Thoracic aorta (tissue), 2 donors: ENCODE results near the gene SETD3. TPM values are rescaled to one million over a fixed set of nuclear protein-coding genes. Genes with fewer than 3 reads are reported as not detected.

Experiments used
- ATAC-seq: fragments of 150-250 bp; one replicate; pipeline ENCODE4 v1.8.0; 2017; ENCODE audit warnings: low read depth; ENCODE audit not compliant: insufficient number of reproducible peaks, low FRiP score
- DNase-seq: peaks from one replicate; pipeline ENCODE4 v3.0.0-alpha.2; 2020; ENCODE audit warnings: low spot score
- H3K27ac ChIP-seq, 2 donors: fragments of 200-600 bp; sonication (generic); 1 replicate in 1 of 2; 2 replicates in 1 of 2; pipeline ENCODE4 v1.5.1; 2016; ENCODE audit warnings: mild to moderate bottlenecking in 2 of 2, moderate library complexity in 2 of 2
- H3K27me3 ChIP-seq: fragments of 200-600 bp; sonication (generic); replicated peaks from 2 replicates; pipeline ENCODE4 v1.6.0; 2016; ENCODE audit warnings: mild to moderate bottlenecking; ENCODE audit not compliant: insufficient read depth
- H3K36me3 ChIP-seq: fragments of 200-600 bp; sonication (generic); one replicate; pipeline ENCODE4 v1.5.1; 2016
- H3K4me1 ChIP-seq, 2 donors: fragments of 200-600 bp; sonication (generic); 1 replicate in 1 of 2; 2 replicates in 1 of 2; pipeline versions ENCODE4 v1.5.1 to v1.6.0; 2016; ENCODE audit warnings: low read depth in 2 of 2, mild to moderate bottlenecking in 1 of 2; ENCODE audit not compliant: control insufficient read depth in 1 of 2
- H3K4me3 ChIP-seq: fragments of 200-600 bp; sonication (generic); 2 replicates; pipeline ENCODE4 v1.5.1; 2016; ENCODE audit warnings: mild to moderate bottlenecking
- H3K9me3 ChIP-seq: fragments of 200-600 bp; sonication (generic); 2 replicates; pipeline ENCODE4 v1.5.1; 2016
- CTCF ChIP-seq: fragments of 200-600 bp; sonication (generic); IDR thresholded peaks from one replicate; pipeline ENCODE4 v1.5.1; 2019; ENCODE audit warnings: antibody characterized with exemption
- total RNA-seq, 2 donors: library from RNA; depleted of rRNA; stranded (reverse); fragments of >200 nt; gene quantifications; one replicate each; pipeline versions ENCODE4 v1.1.0 to v1.2.3, GENCODE V29; 2016

Gene SETD3
- total RNA-seq, 2 donors from 2014 or later: 70.8 to 76.8 TPM

DNA sequence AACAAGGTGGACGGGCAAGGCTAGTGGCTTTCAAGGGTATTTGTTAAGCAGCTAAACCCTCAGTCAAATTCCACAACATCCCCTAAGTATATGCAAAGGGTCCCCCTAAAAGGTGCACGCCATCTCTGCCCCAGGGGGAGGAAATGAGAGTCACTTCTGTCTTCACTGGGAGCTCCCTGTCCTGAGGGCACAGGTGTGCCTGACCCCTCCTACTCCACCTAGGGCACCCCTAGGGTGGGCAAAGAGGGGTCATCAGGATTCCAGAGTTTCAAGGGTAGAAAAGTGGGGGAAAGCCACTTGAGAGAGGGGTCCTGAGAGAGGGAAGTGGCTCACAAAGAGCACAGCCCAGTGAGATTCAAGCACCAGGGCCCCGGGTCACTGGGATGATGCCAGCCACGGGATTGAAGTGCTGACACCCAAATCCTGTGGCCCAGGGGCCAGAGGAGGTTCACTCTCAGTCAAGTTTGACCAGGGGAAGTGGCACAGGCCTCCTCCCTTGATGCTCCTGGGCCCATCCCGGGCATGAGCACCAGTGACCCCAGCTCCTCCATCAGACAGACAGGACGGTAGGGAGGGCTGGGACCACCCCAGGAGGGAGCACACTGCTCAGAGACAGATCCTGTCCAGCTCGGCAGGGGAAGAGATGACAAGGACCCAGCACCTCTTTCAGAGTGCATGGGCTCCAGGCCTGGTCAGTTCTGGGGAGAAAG is 126.3 kb downstream of the SETD3 start:
- H3K4me3 ChIP-seq: no peak overlapping the region
- no peaks in the 10 kb centered on the region for H3K4me1 ChIP-seq
- no peak for ATAC-seq
- no peaks in the 10 kb centered on the region for H3K36me3 ChIP-seq
- TF ChIP-seq CTCF: no peak
- H3K27ac ChIP-seq: no peak overlapping the region
- no peak for DNase-seq
- H3K9me3 ChIP-seq: no peaks in the 10 kb centered on the region
- H3K27me3 ChIP-seq: no peaks in the 10 kb centered on the region

- no peaks in the 10 kb centered on the region for H3K36me3 ChIP-seq
- DNase-seq (no peak), ATAC-seq (no peak)
- no peak for TF ChIP-seq CTCF
- no peaks in the 10 kb centered on the region for H3K27me3 ChIP-seq
- no peaks in the 10 kb centered on the region for H3K9me3 ChIP-seq
- H3K27ac ChIP-seq: no peak overlapping the region
- no peak overlapping the region for H3K4me3 ChIP-seq
- no peaks in the 10 kb centered on the region for H3K4me1 ChIP-seq
Measured at GRCh38 chr14:99352688-99353280, 127.9 kb downstream of the SETD3 start.

DNA sequence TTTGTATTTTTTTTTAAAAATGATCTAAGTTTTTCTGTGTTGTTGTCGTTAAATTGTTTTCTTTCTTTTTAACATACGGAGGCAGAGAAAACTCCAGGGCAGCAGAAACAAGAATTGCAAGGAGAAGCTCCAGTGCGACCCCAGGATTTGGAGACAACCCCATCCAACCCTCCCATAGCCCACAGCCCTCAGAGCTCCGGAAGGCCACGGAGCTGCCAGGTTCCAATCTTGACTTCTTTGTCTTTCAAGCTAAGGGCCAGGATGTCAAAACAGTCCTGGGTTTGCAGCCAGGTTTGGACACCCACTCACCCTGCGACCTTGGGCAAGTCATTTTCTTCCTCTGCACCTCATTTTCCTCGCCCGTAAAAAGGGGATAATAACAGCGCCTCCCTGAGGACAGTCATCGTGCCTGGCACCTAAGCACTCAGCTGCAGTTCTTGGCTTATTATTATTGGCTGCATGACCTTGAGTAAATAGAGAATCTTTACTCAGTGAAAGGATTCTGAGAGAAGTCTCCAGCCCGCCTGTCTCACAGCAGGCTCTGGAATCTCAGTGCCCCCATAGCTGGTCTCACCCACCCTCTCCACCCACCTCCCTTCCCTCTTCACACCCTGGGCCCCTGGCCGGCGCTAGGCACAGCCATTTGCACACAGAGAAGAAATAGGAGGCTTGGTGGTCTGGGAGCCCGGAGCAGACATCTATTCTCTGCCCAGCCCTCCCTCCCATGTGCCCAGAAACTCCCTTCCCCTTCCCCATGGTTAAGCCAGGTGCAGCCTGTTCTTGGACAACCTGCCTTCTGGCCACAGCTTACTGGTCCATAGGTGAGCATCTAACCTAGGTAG is 129.3 kb downstream of the SETD3 start:
- DNase-seq (no peak), ATAC-seq (no peak)

GRCh38 chr14:99350751-99351150 is 129.9 kb downstream of the SETD3 start:
- no peak for DNase-seq

More for the DNA sequence above, 129.3 kb downstream of the SETD3 start:
- no peaks in the 10 kb centered on the region for H3K27me3 ChIP-seq
- H3K4me3 ChIP-seq: no peak overlapping the region
- TF ChIP-seq CTCF: no peak
- H3K27ac ChIP-seq: no peak overlapping the region
- no peaks in the 10 kb centered on the region for H3K4me1 ChIP-seq
- no peaks in the 10 kb centered on the region for H3K9me3 ChIP-seq
- no peaks in the 10 kb centered on the region for H3K36me3 ChIP-seq

More at GRCh38 chr14:99350751-99351150, 129.9 kb downstream of the SETD3 start:
- no peak for ATAC-seq
- no peaks in the 10 kb centered on the region for H3K36me3 ChIP-seq
- no peaks in the 10 kb centered on the region for H3K4me1 ChIP-seq
- H3K9me3 ChIP-seq: no peaks in the 10 kb centered on the region
- H3K27ac ChIP-seq: no peak overlapping the region
- TF ChIP-seq CTCF: no peak
- no peak overlapping the region for H3K4me3 ChIP-seq
- H3K27me3 ChIP-seq: no peaks in the 10 kb centered on the region
